IMR-90 (cell line): ENCODE data around the gene MROH2B.

Source experiments
- BHLHE40 ChIP-seq: fragments of 150-350 bp; IDR thresholded peaks from 2 replicates; pipeline ENCODE4 v1.6.1; 2016; ENCODE audit warnings: mild to moderate bottlenecking, low read depth, low read length
- MAFK ChIP-seq: IDR thresholded peaks from 2 replicates; pipeline ENCODE4 v1.6.1; 2012; ENCODE audit warnings: low read depth, low read length, improper control_type of control experiment
- MXI1 ChIP-seq: IDR thresholded peaks from 2 replicates; pipeline ENCODE4 v1.6.1; 2012; ENCODE audit warnings: low read depth, mild to moderate bottlenecking, low read length, moderate library complexity, borderline replicate concordance
- RAD21 ChIP-seq: IDR thresholded peaks from 2 replicates; pipeline ENCODE4 v1.6.1; 2012; ENCODE audit warnings: low read length, improper control_type of control experiment
- RFX5 ChIP-seq: IDR thresholded peaks from 2 replicates; pipeline ENCODE4 v1.8.0; 2012; ENCODE audit warnings: low read depth, mild to moderate bottlenecking, low read length, moderate library complexity
- SMC3 ChIP-seq: fragments of 150-350 bp; IDR thresholded peaks from 2 replicates; pipeline ENCODE4 v1.6.1; 2016; ENCODE audit warnings: low read depth, mild to moderate bottlenecking, antibody characterized with exemption, low read length, moderate library complexity
- USF2 ChIP-seq: fragments of 150-350 bp; IDR thresholded peaks from 2 replicates; pipeline ENCODE4 v1.6.1; 2017; ENCODE audit warnings: mild to moderate bottlenecking, antibody characterized with exemption, low read length, low read depth
- TF ChIP-seq, protein P1 (sequence below): conservative IDR thresholded peaks from 2 replicates; pipeline ENCODE4 v1.5.1; 2012; ENCODE audit warnings: mild to moderate bottlenecking, low read depth, low read length, improper control_type of control experiment
- TF ChIP-seq, protein P2 (sequence below): fragments of 150-350 bp; IDR thresholded peaks from 2 replicates; pipeline ENCODE4 v1.6.1; 2016; ENCODE audit warnings: low read depth, mild to moderate bottlenecking, low read length, moderate library complexity, borderline replicate concordance

DNA sequence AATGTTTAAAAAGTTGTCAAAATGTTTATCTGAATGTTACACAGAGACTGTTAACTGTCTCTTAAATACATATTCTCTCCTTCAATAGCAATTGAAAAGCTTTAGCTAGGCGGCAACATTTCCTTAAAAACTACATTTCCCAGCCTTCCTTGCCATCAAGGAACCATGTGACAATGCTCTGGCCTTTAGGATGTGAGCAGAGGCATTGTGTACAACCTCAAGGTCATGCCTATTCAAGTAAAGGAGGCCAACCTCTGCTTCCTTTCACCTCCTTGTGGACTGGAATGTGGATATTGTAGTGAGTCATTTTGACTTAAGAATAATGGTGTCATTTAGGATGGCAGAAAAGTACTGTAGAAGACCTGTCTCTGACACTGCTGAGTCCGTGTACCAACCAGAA lies 23.7 kb upstream of the MROH2B start:
- TF ChIP-seq, protein P1, sequence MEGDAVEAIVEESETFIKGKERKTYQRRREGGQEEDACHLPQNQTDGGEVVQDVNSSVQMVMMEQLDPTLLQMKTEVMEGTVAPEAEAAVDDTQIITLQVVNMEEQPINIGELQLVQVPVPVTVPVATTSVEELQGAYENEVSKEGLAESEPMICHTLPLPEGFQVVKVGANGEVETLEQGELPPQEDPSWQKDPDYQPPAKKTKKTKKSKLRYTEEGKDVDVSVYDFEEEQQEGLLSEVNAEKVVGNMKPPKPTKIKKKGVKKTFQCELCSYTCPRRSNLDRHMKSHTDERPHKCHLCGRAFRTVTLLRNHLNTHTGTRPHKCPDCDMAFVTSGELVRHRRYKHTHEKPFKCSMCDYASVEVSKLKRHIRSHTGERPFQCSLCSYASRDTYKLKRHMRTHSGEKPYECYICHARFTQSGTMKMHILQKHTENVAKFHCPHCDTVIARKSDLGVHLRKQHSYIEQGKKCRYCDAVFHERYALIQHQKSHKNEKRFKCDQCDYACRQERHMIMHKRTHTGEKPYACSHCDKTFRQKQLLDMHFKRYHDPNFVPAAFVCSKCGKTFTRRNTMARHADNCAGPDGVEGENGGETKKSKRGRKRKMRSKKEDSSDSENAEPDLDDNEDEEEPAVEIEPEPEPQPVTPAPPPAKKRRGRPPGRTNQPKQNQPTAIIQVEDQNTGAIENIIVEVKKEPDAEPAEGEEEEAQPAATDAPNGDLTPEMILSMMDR, result no peak
- TF ChIP-seq BHLHE40 (no peak), MAFK (no peak), SMC3 (no peak), RAD21 (no peak), RFX5 (no peak), MXI1 (no peak), USF2 (no peak)
- TF ChIP-seq, protein P2, sequence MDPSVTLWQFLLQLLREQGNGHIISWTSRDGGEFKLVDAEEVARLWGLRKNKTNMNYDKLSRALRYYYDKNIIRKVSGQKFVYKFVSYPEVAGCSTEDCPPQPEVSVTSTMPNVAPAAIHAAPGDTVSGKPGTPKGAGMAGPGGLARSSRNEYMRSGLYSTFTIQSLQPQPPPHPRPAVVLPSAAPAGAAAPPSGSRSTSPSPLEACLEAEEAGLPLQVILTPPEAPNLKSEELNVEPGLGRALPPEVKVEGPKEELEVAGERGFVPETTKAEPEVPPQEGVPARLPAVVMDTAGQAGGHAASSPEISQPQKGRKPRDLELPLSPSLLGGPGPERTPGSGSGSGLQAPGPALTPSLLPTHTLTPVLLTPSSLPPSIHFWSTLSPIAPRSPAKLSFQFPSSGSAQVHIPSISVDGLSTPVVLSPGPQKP, result no peak
